ENCODE measurements around the gene PWP1.

GRCh38 chr12:107656302-107656701, 29.3 kb upstream of the PWP1 start:
- no peak for TF ChIP-seq EZH2 (IDR thresholded peaks at IDR 0.05; ENCODE audit: borderline replicate concordance)
- TF ChIP-seq CTCF (IDR thresholded peaks at IDR 0.05; ENCODE audit: poor library complexity): no peak
- no peak for TF ChIP-seq EZH2phosphoT487 (IDR thresholded peaks at IDR 0.05; ENCODE audit: low read depth, severe bottlenecking, unreplicated experiment)

Data from hepatocyte (in vitro differentiated cells).